GM04503 (cell line): ENCODE data around the gene ATP5PD.

Experiments
- DNase-seq: peaks from one replicate; pipeline ENCODE4 v3.0.0-alpha.2; 2012; ENCODE audit warnings: low read depth

Gene ATP5PD

GRCh38 chr17:75046407-75047289 lies at the start of gene ATP5PD, which contains the start of gene KCTD2:
Gene ATP5PD (minus strand): TSS chr17:75046969. CDS start chr17:75042650, 4,319 bp downstream.
Gene KCTD2 (plus strand): TSS chr17:75047225. CDS start chr17:75047251, 26 bp downstream.
- peak; percentile 86 for DNase-seq

GRCh38 chr17:75096082-75096625 lies 49.4 kb upstream of the ATP5PD start:
- no peak for DNase-seq

- DNase-seq: no peak
These were observed 48.2 kb upstream of the ATP5PD start for GRCh38 chr17:75094871-75095399.

GRCh38 chr17:75093548-75094158 lies 46.9 kb upstream of the ATP5PD start:
- no peak for DNase-seq

GRCh38 chr17:75091855-75092327 lies 45.1 kb upstream of the ATP5PD start:
- no peak for DNase-seq

- no peak for DNase-seq
These were observed 44.4 kb upstream of the ATP5PD start for GRCh38 chr17:75090871-75091854.

- no peak for DNase-seq
These were observed 42.0 kb upstream of the ATP5PD start for GRCh38 chr17:75088465-75089417.

GRCh38 chr17:75087558-75088453 lies 41.0 kb upstream of the ATP5PD start, which contains the start of gene SLC16A5:
Gene SLC16A5 (plus strand): TSS chr17:75087954. CDS start chr17:75093637, 5,683 bp downstream.
- peak; percentile 76 for DNase-seq

- no peak for DNase-seq
These were observed 40.4 kb upstream of the ATP5PD start for GRCh38 chr17:75087182-75087557.

- no peak for DNase-seq
These were observed 39.9 kb upstream of the ATP5PD start for GRCh38 chr17:75086496-75087181.

GRCh38 chr17:75084039-75084660 lies 37.4 kb upstream of the ATP5PD start:
- DNase-seq: no peak

- DNase-seq: no peak
These were observed 35.9 kb upstream of the ATP5PD start for GRCh38 chr17:75082683-75083082.

GRCh38 chr17:75081611-75082540 lies 35.1 kb upstream of the ATP5PD start:
- no peak for DNase-seq

- DNase-seq: no peak
These were observed 32.2 kb upstream of the ATP5PD start for GRCh38 chr17:75079023-75079373.

GRCh38 chr17:75078284-75079022 lies 31.7 kb upstream of the ATP5PD start:
- no peak for DNase-seq
